SK-N-SH (cell line): ENCODE results near the gene PPEF2. TPM values are rescaled to one million over a fixed set of nuclear protein-coding genes. Genes with fewer than 3 reads are reported as not detected.
A peak's percentile ranks its signal among the peaks of the same experiment; 100 is the strongest.

Experiments
- CTCF ChIA-PET: fragments of 300-600, 350-600 bp; formaldehyde crosslinking; extraction: SDS; loops from one replicate; lab custom pipeline; 2021; lab: Yijun Ruan, JAX
- POLR2A ChIA-PET: fragments of 350-600 bp; sonication (Branson Sonifier 250); formaldehyde crosslinking; extraction: SDS; loops from one replicate; lab custom pipeline; 2020; ENCODE audit warnings: antibody characterized with exemption, inconsistent platforms; lab: Yijun Ruan, JAX
- DNase-seq: peaks from one replicate; pipeline ENCODE4 v3.0.0; 2012
- H2AFZ ChIP-seq: fragments of 200-600 bp; sonication (generic); 2 replicates; pipeline ENCODE4 v1.8.1; 2016; ENCODE audit warnings: antibody characterized with exemption, mild to moderate bottlenecking, low read depth
- H3F3A ChIP-seq: fragments of 200-600 bp; sonication (generic); replicated peaks from 2 replicates; pipeline ENCODE3; 2016; ENCODE audit warnings: antibody characterized with exemption, mild to moderate bottlenecking; ENCODE audit not compliant: insufficient read depth
- H3K27ac ChIP-seq, 2 experiments: fragments of 200-500 bp in 1 of 2; fragments of 200-600 bp in 1 of 2; sonication (Bioruptor generic) in 1 of 2; sonication (generic), shearing (Covaris generic) in 1 of 2; 2 replicates each; pipeline versions ENCODE4 v1.5.1 to v1.6.1; 2014 to 2016; ENCODE audit warnings: low read depth in 2 of 2, inconsistent platforms in 1 of 2, low read length in 1 of 2, mild to moderate bottlenecking in 1 of 2, mixed read lengths in 1 of 2
- H3K27me3 ChIP-seq: fragments of 200-600 bp; sonication (generic), shearing (Covaris generic); 2 replicates; pipeline ENCODE4 v1.6.1; 2016; ENCODE audit warnings: mixed run types; ENCODE audit not compliant: insufficient read depth
- H3K36me3 ChIP-seq, 2 experiments: fragments of 200-500 bp in 1 of 2; fragments of 200-600 bp in 1 of 2; sonication (Bioruptor generic) in 1 of 2; sonication (generic) in 1 of 2; replicated peaks in 1 of 2; 2 replicates each; pipeline versions ENCODE3 to v1.5.1; 2014 to 2016; ENCODE audit warnings: low read length in 1 of 2, mild to moderate bottlenecking in 1 of 2; ENCODE audit not compliant: insufficient read depth in 2 of 2, control insufficient read depth in 1 of 2
- H3K4me1 ChIP-seq, 2 experiments: fragments of 200-500 bp in 1 of 2; fragments of 200-600 bp in 1 of 2; sonication (Bioruptor generic) in 1 of 2; sonication (generic), shearing (Covaris generic) in 1 of 2; 2 replicates each; pipeline versions ENCODE4 v1.5.1 to v1.6.1; 2014 to 2016; ENCODE audit warnings: low read depth in 1 of 2, low read length in 1 of 2, mixed run types in 1 of 2; ENCODE audit not compliant: insufficient read depth in 2 of 2, control insufficient read depth in 1 of 2
- H3K4me2 ChIP-seq: fragments of 200-600 bp; sonication (generic), shearing (Covaris generic); 2 replicates; pipeline ENCODE4 v1.6.1; 2017; ENCODE audit warnings: mixed run types
- H3K4me3 ChIP-seq, 2 experiments: fragments of 200-500 bp in 1 of 2; fragments of 200-600 bp in 1 of 2; sonication (Bioruptor generic) in 1 of 2; sonication (generic), shearing (Covaris generic) in 1 of 2; 2 replicates each; pipeline versions ENCODE4 v1.5.1 to v1.8.1; 2014 to 2016; ENCODE audit warnings: low read depth in 2 of 2, inconsistent platforms in 1 of 2, low read length in 1 of 2, mild to moderate bottlenecking in 1 of 2, mixed read lengths in 1 of 2, moderate library complexity in 1 of 2
- H3K79me2 ChIP-seq: fragments of 200-600 bp; sonication (generic); 2 replicates; pipeline ENCODE4 v1.8.1; 2017; ENCODE audit warnings: mild to moderate bottlenecking; ENCODE audit not compliant: insufficient read depth
- H3K9ac ChIP-seq: fragments of 200-600 bp; sonication (generic); 2 replicates; pipeline ENCODE4 v1.6.1; 2017; ENCODE audit warnings: mixed run types
- H3K9me2 ChIP-seq: fragments of 200-600 bp; sonication (generic); 2 replicates; pipeline ENCODE4 v1.6.1; 2017; ENCODE audit warnings: mixed run types
- H3K9me3 ChIP-seq: fragments of 200-600 bp; sonication (generic); 2 replicates; pipeline ENCODE4 v1.6.1; 2017; ENCODE audit warnings: mixed run types, mild to moderate bottlenecking, moderate library complexity
- H4K20me1 ChIP-seq: fragments of 200-600 bp; sonication (generic); 2 replicates; pipeline ENCODE4 v1.6.1; 2017; ENCODE audit warnings: mild to moderate bottlenecking, mixed run types; ENCODE audit not compliant: insufficient read depth
- CTCF ChIP-seq: fragments of 200-600 bp; sonication (generic); IDR thresholded peaks from 2 replicates; pipeline ENCODE4 v1.6.1; 2017; ENCODE audit warnings: antibody characterized with exemption, mild to moderate bottlenecking, moderate library complexity
- EP300 ChIP-seq, 2 experiments: IDR thresholded peaks; 2 replicates each; pipeline versions ENCODE4 v1.4.0 to v1.6.1; 2012; ENCODE audit warnings: borderline replicate concordance in 1 of 2, low read depth in 1 of 2, low read length in 1 of 2
- FOXJ3 ChIP-seq: sonication (generic); formaldehyde crosslinking; IDR thresholded peaks from 2 replicates; pipeline ENCODE4 v1.5.1; 2020; ENCODE audit warnings: mild to moderate bottlenecking, missing genetic modification reagents
- FOXM1 ChIP-seq: IDR thresholded peaks from 2 replicates; pipeline ENCODE4 v1.4.0; 2012; ENCODE audit warnings: low read depth, mild to moderate bottlenecking
- GABPA ChIP-seq: IDR thresholded peaks from 2 replicates; pipeline ENCODE4 v1.4.0; 2012; ENCODE audit warnings: low read depth, mild to moderate bottlenecking
- GATA2 ChIP-seq: sonication (generic); formaldehyde crosslinking; IDR thresholded peaks from 2 replicates; pipeline ENCODE4 v1.5.0; 2020; ENCODE audit warnings: mild to moderate bottlenecking, missing genetic modification reagents
- JUND ChIP-seq: IDR thresholded peaks from 2 replicates; pipeline ENCODE4 v1.4.0; 2012
- RAD21 ChIP-seq: IDR thresholded peaks from 2 replicates; pipeline ENCODE4 v1.6.1; 2012; ENCODE audit warnings: mild to moderate bottlenecking, low read length
- REST ChIP-seq: IDR thresholded peaks from 2 replicates; pipeline ENCODE4 v1.6.1; 2012; ENCODE audit warnings: mild to moderate bottlenecking, low read depth, low read length, moderate library complexity
- RFX5 ChIP-seq: IDR thresholded peaks from 2 replicates; pipeline ENCODE4 v1.6.1; 2012; ENCODE audit warnings: mild to moderate bottlenecking, improper control_type of control experiment, low read length
- SMC3 ChIP-seq: IDR thresholded peaks from 2 replicates; pipeline ENCODE4 v1.6.1; 2012; ENCODE audit warnings: low read depth, low read length, improper control_type of control experiment
- TAF1 ChIP-seq: IDR thresholded peaks from 2 replicates; pipeline ENCODE4 v1.6.1; 2012; ENCODE audit warnings: low read depth, mild to moderate bottlenecking, low read length, moderate library complexity, borderline replicate concordance
- WGBS: methylation state at CpG from one replicate; pipeline ENCODE4 v1.1.6; 2017; ENCODE audit warnings: low lambda C conversion rate; 5-methylcytosine and 5-hydroxymethylcytosine counted together
- polyA plus RNA-seq, 3 experiments: library from polyadenylated mRNA; depleted of rRNA; stranded (reverse); fragments of >200 nt; gene quantifications; 2 replicates each; pipeline ENCODE4 v1.2.3, GENCODE V29; 2012

The PPEF2 gene
- polyA plus RNA-seq, 1 of the 3 experiments (the other 2 are of a cell fraction) = not detected

- CTCF ChIA-PET = interaction anchor here (0.5 to 2.7 kb wide), 13 partner anchors 9 to 166 kb away, joined by 3 to 13 read pairs (median 3); no protein-coding TSS in a partner anchor
- TF ChIP-seq CTCF = peak; percentile 77
- TF ChIP-seq FOXJ3 = no peak
- peak; percentile 49 for TF ChIP-seq RAD21
- TF ChIP-seq SMC3 = peak; percentile 3; the same call in 1 of the 2 replicates
- TF ChIP-seq EP300 (IDR thresholded peaks at IDR 0.05; ENCODE audit: borderline replicate concordance in 1 of 2, low read depth in 1 of 2, low read length in 1 of 2) = no peak
- no peak for TF ChIP-seq GABPA
- no peak for TF ChIP-seq FOXM1
- TF ChIP-seq RFX5 = no peak
- 59% methylated on average over 4 of the region's 4 CpGs for WGBS
- H3K4me1 ChIP-seq = no peaks in the 10 kb centered on the region
- no peak overlapping the region for H3K9ac ChIP-seq
- no peaks in the 10 kb centered on the region for H3F3A ChIP-seq
- no peak overlapping the region for H3K4me3 ChIP-seq
- no peak overlapping the region for H3K27ac ChIP-seq
- peaks cover 1% of the 10 kb centered on the region; the same call in 1 of the 2 replicates for H3K27me3 ChIP-seq
- no peaks in the 10 kb centered on the region for H3K36me3 ChIP-seq
- no peaks in the 10 kb centered on the region for H3K9me2 ChIP-seq
- no peaks in the 10 kb centered on the region for H4K20me1 ChIP-seq
- POLR2A ChIA-PET = no interaction called here
- H3K79me2 ChIP-seq = no peaks in the 10 kb centered on the region
- no peaks in the 10 kb centered on the region for H3K9me3 ChIP-seq
- peak; percentile 50 for DNase-seq
- H3K4me2 ChIP-seq = no peak overlapping the region
- H2AFZ ChIP-seq = no peak overlapping the region
Observed at GRCh38 chr4:75895744-75896314, 6.4 kb downstream of the PPEF2 start.

- Histone ChIP-seq H3K79me2 (no peaks in the 10 kb centered on the region), H3K36me3 (no peaks in the 10 kb centered on the region), H3K27me3 (peaks cover 11% of the 10 kb centered on the region; the same call in 1 of the 2 replicates), H3K4me2 (no peak overlapping the region), H3K9ac (no peak overlapping the region), H2AFZ (no peak overlapping the region), H3K9me3 (no peaks in the 10 kb centered on the region), H3K27ac (no peak overlapping the region), H3K4me3 (no peak overlapping the region), H3K4me1 (no peaks in the 10 kb centered on the region), H4K20me1 (no peaks in the 10 kb centered on the region), H3F3A (no peaks in the 10 kb centered on the region), H3K9me2 (no peaks in the 10 kb centered on the region)
- ChIA-PET POLR2A (no interaction called here), CTCF (interaction anchor here (0.9 to 2.1 kb wide), 4 partner anchors 9 to 45 kb away, joined by 3 to 13 read pairs (median 4); partner anchors contain the start of gene PPEF2)
- TF ChIP-seq RAD21 (no peak), GABPA (no peak), EP300 (IDR thresholded peaks at IDR 0.05; ENCODE audit: borderline replicate concordance in 1 of 2, low read depth in 1 of 2, low read length in 1 of 2) (no peak), JUND (no peak), TAF1 (no peak), REST (no peak), GATA2 (no peak), CTCF (peak; percentile 29; the same call in 1 of the 2 replicates)
- peak; percentile 38 for DNase-seq
- whole genome bisulfite sequencing = 61% methylated on average over 3 of the region's 3 CpGs
Observed at GRCh38 chr4:75892508-75892907, 9.7 kb downstream of the PPEF2 start.
